Thoracic aorta (tissue), 2 donors: ENCODE data around the gene BNIP1. TPM values are rescaled to one million over a fixed set of nuclear protein-coding genes. Genes with fewer than 3 reads are reported as not detected.

Experiments used
- ATAC-seq: fragments of 150-250 bp; one replicate; pipeline ENCODE4 v1.8.0; 2017; ENCODE audit warnings: low read depth; ENCODE audit not compliant: insufficient number of reproducible peaks, low FRiP score
- DNase-seq: peaks from one replicate; pipeline ENCODE4 v3.0.0-alpha.2; 2020; ENCODE audit warnings: low spot score
- H3K27ac ChIP-seq, 2 donors: fragments of 200-600 bp; sonication (generic); 1 replicate in 1 of 2; 2 replicates in 1 of 2; pipeline ENCODE4 v1.5.1; 2016; ENCODE audit warnings: mild to moderate bottlenecking in 2 of 2, moderate library complexity in 2 of 2
- H3K27me3 ChIP-seq: fragments of 200-600 bp; sonication (generic); replicated peaks from 2 replicates; pipeline ENCODE4 v1.6.0; 2016; ENCODE audit warnings: mild to moderate bottlenecking; ENCODE audit not compliant: insufficient read depth
- H3K36me3 ChIP-seq: fragments of 200-600 bp; sonication (generic); one replicate; pipeline ENCODE4 v1.5.1; 2016
- H3K4me1 ChIP-seq, 2 donors: fragments of 200-600 bp; sonication (generic); 1 replicate in 1 of 2; 2 replicates in 1 of 2; pipeline versions ENCODE4 v1.5.1 to v1.6.0; 2016; ENCODE audit warnings: low read depth in 2 of 2, mild to moderate bottlenecking in 1 of 2; ENCODE audit not compliant: control insufficient read depth in 1 of 2
- H3K4me3 ChIP-seq: fragments of 200-600 bp; sonication (generic); 2 replicates; pipeline ENCODE4 v1.5.1; 2016; ENCODE audit warnings: mild to moderate bottlenecking
- H3K9me3 ChIP-seq: fragments of 200-600 bp; sonication (generic); 2 replicates; pipeline ENCODE4 v1.5.1; 2016
- total RNA-seq, 2 donors: library from RNA; depleted of rRNA; stranded (reverse); fragments of >200 nt; gene quantifications; one replicate each; pipeline versions ENCODE4 v1.1.0 to v1.2.3, GENCODE V29; 2016
- TF ChIP-seq, protein P1 (sequence below): fragments of 200-600 bp; sonication (generic); IDR thresholded peaks from one replicate; pipeline ENCODE4 v1.5.1; 2019; ENCODE audit warnings: antibody characterized with exemption

BNIP1 gene
- total RNA-seq, 2 donors from 2014 or later = 4.9 to 7.8 TPM

DNA sequence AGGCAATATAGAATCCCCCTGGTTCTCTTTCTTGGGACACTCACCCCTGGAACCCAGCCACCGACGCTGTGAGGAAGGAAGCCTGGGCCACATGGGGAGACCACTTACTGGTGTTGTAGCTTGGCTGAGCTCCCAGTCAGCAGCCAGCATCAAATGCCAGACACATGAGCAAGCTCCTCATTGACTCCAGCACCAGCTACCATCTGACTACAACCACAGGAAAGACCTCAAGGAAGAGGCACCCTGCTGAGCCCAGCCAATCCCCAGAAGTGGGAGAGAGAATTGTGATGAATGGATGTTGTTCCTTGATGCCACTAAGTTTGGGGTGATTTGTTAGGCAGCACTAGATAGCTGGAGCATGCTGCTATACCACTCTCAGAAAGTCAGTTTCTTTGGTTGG is 36.0 kb downstream of the BNIP1 start:
- Histone ChIP-seq H3K27ac (no peak overlapping the region), H3K4me1 (no peaks in the 10 kb centered on the region), H3K36me3 (no peaks in the 10 kb centered on the region), H3K9me3 (peaks cover 5% of the 10 kb centered on the region), H3K4me3 (no peak overlapping the region), H3K27me3 (no peaks in the 10 kb centered on the region)
- ATAC-seq = no peak
- DNase-seq = no peak
- TF ChIP-seq, protein P1, sequence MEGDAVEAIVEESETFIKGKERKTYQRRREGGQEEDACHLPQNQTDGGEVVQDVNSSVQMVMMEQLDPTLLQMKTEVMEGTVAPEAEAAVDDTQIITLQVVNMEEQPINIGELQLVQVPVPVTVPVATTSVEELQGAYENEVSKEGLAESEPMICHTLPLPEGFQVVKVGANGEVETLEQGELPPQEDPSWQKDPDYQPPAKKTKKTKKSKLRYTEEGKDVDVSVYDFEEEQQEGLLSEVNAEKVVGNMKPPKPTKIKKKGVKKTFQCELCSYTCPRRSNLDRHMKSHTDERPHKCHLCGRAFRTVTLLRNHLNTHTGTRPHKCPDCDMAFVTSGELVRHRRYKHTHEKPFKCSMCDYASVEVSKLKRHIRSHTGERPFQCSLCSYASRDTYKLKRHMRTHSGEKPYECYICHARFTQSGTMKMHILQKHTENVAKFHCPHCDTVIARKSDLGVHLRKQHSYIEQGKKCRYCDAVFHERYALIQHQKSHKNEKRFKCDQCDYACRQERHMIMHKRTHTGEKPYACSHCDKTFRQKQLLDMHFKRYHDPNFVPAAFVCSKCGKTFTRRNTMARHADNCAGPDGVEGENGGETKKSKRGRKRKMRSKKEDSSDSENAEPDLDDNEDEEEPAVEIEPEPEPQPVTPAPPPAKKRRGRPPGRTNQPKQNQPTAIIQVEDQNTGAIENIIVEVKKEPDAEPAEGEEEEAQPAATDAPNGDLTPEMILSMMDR = no peak

DNA sequence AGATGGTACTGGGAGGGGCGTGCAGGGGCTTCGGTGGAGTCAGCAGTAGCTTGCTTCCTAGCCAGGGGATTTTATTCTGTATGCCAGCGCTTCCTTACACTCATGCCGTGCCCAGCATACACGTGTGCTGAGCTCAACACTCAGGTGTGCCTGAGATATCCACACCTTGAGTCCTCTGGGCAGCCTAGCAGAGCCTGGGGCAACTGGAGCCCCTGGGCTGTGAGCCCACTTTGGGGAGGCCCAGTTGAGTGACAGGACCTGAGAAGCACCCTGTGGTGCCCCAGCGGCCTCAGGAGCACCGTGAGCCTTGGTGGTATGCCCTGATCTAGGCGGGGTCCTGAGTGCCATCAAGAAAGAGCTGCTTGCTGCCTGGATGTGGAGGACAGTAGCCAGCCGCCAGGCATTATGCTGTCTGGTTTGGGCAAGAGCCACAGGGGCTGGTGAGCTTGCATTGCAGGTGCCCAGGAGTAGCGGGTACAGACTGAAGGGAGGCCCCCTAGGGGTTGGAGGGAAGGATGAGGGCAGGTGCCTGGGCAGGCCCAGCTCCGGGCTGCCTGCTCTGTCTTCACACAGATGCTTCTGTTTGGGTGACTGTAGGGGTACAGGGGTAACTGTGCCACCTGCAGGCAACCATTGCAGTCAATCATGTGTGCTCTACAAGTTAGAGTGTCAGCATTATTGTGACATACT is 42.9 kb downstream of the BNIP1 start:
- DNase-seq = no peak
- H3K36me3 ChIP-seq = no peaks in the 10 kb centered on the region
- H3K27ac ChIP-seq = no peak overlapping the region
- no peak overlapping the region for H3K4me3 ChIP-seq
- H3K27me3 ChIP-seq = no peaks in the 10 kb centered on the region
- TF ChIP-seq, protein P1 = no peak
- H3K9me3 ChIP-seq = no peaks in the 10 kb centered on the region
- no peaks in the 10 kb centered on the region for H3K4me1 ChIP-seq
- ATAC-seq = no peak

DNA sequence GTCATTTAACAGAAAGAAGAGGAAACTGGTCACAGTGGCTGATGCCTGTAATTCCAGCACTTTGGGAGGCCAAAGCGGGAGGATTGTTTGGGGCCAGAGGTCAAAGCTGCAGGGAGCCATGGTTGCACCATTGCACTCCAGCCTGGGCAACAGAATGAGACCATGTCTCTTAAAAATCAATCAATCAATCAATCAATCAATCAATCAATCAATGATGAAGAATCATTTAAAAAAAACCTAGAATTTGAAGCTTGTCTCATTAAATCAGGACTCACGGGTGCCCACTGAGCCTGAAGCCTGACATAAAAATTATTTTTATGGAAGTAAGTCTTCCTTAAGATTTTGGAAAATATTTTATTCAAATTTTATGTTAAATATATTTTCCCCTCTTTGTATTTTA is 43.9 kb downstream of the BNIP1 start:
- DNase-seq (no peak), ATAC-seq (no peak)
- no peak overlapping the region for H3K27ac ChIP-seq
- H3K27me3 ChIP-seq = no peaks in the 10 kb centered on the region
- no peaks in the 10 kb centered on the region for H3K36me3 ChIP-seq
- no peak overlapping the region for H3K4me3 ChIP-seq
- H3K4me1 ChIP-seq = no peaks in the 10 kb centered on the region
- TF ChIP-seq, protein P1 = no peak
- no peaks in the 10 kb centered on the region for H3K9me3 ChIP-seq

DNA sequence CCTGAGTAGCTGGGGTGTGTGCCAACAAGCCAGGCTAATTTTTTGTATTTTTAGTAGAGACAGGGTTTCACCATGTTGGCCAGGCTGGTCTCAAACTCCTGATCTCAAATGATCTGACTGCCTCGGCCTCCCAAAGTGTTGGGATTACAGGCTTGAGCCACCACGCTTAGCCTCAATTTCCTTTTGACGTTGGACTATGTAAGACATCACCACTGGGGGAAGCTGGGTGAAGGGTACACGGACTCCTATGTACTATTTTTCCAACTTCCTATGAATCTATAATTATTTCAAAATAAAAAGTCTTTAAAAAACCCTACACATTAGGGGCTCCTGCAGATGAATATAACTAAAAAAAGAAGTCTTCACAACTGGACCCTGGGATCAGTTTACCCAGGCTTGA is 46.7 kb downstream of the BNIP1 start:
- Histone ChIP-seq H3K4me3 (no peak overlapping the region), H3K27me3 (no peaks in the 10 kb centered on the region), H3K9me3 (no peaks in the 10 kb centered on the region), H3K27ac (no peak overlapping the region), H3K36me3 (no peaks in the 10 kb centered on the region), H3K4me1 (no peaks in the 10 kb centered on the region)
- ATAC-seq (no peak), DNase-seq (no peak)
- TF ChIP-seq, protein P1 = no peak

DNA sequence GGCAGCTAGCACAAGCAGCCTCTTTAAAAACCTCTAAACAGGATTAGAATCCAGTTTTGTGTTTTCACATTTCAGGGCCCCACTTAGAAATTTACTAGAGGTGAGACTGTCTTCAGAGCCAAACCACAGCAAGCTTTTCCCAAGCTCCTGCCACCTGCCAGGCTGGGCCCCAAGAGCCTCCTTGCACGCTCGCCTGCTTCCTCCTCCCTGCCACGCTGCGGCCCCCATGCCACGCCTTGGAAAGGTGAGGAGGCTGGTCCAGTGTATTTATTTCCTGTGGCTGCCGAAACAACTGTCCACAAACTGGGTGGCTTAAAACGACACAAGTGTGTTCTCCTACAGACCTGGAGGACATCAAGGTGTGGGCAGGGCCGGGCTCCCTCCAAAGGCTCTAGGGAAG is 47.2 kb downstream of the BNIP1 start:
- Histone ChIP-seq H3K27ac (no peak overlapping the region), H3K36me3 (no peaks in the 10 kb centered on the region), H3K4me3 (no peak overlapping the region), H3K9me3 (no peaks in the 10 kb centered on the region), H3K27me3 (no peaks in the 10 kb centered on the region), H3K4me1 (no peaks in the 10 kb centered on the region)
- no peak for DNase-seq
- TF ChIP-seq, protein P1 = no peak
- ATAC-seq = no peak
